ENCODE results near the gene WDR12.
"Not testable (repeated sequence)": the region's sequence is repeated elsewhere in the genome, so short reads cannot be mapped to it uniquely, and the experiment has no call there.

Gene WDR12

DNA sequence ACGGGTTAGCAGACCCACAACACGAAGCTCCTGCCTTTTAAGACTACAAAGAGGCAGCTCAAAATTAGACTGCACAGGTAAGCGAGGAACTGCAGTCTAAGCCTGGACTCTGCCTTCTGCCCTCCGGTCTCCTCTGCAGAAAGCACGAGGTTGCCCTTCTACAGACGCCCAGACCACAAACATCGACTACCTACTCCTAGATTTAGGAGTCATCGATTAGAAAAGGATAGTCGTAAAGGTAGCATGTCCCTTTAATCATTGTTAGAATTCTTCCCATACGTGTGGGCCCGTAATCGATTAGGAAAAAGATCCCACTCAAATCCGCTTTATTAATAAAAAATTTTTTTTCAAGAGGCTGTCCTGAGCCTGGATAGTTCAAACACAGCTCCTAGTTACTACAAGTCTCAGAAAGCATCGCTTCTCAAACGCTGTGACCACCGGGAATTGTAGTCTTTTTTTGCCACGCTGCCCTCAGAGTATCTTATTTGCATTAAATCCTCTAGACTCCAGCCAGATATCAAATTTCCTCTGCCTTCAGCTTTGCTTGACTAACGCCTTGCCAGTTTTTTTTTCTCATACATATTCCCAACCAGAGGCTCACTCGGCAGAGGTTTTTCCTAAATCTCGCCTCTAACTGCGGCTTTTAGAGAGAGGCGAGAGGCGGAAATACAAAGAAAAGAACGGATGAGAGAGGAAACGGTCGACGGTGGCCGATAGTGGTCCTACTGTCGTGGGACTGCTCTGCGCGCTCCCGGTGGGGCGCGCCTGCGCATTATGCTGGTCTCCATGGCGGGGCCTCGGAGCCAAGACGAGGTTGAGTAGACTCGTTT is at the start of gene WDR12, which contains the start of gene CARF:
WDR12 (minus strand) TSS at position 162 of the 830 bp plus-strand sequence. CDS start 197 bp downstream, outside the sequence.
CARF (plus strand) TSS at position 764 of the 830 bp plus-strand sequence. CDS start 29,628 bp downstream, outside the sequence.
- DNase-seq (ENCODE audit: low spot score), result peak; percentile 97

GRCh38 chr2:202960524-202960923 is 49.1 kb upstream of the WDR12 start:
- no peak for DNase-seq (ENCODE audit: low spot score)

DNA sequence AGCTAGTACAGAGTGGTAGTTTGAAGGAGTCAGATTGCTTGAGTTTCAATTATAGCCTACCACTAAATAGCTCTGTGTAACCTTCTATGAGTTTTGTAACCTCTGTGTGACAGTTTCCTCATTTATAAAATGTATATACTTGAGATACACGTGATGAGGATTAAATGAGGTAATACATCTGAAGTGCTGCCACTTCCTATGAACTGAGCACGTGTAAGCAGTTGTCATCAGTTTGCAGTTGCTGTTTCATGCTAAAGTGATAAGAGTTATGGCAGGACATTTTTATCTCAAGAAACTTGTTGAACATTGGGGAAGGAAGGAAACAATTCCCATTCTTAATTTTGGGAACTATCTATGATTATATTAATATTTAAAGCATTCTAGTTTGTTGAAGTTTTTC is 39.1 kb upstream of the WDR12 start:
- DNase-seq (ENCODE audit: low spot score), result no peak

- not testable (repeated sequence) for DNase-seq (ENCODE audit: low spot score)
Measured at GRCh38 chr2:202949333-202949732, 37.9 kb upstream of the WDR12 start.

DNA sequence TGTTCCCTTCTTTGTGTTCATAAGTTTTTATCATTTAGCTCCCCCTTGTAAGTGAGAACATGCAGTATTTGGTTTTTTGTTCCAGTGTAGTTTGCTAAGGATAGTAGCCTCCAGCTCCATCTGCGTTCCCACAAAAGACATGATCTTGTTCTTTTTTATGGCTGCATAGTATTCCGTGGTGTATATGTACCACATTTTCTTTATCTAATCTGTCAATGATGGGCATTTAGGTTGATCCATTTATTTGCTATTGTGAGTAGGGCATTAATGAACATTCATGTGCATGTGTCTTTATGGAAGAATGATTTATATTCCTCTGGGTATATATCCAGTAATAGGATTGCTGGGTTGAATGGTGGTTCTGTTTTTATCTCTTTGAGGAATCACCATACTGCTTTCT is 34.0 kb upstream of the WDR12 start:
- no peak for DNase-seq (ENCODE audit: low spot score)

- DNase-seq (ENCODE audit: low spot score), result no peak
Measured at GRCh38 chr2:202944816-202945215, 33.3 kb upstream of the WDR12 start.

GRCh38 chr2:202944408-202944807 is 32.9 kb upstream of the WDR12 start:
- no peak for DNase-seq (ENCODE audit: low spot score)

DNA sequence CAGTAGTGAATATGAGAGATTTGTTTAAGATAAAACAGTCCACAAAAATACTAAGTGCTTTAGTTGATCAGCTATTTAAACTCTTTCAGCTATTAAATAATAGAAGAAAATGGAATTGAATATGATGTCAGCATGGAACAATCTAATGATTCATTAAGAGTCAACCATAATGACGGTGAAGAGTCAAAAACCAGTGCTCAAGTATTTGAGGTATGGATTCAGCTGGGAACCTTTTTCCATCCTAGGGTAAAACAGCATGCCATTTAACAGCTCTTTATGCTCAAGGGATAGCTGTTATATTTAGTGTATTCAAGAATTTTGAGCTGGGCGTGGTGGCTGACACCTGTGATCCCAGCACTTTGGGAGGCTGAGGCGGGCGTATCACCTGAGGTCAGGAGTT is 30.3 kb upstream of the WDR12 start:
- DNase-seq (ENCODE audit: low spot score), result no peak

DNA sequence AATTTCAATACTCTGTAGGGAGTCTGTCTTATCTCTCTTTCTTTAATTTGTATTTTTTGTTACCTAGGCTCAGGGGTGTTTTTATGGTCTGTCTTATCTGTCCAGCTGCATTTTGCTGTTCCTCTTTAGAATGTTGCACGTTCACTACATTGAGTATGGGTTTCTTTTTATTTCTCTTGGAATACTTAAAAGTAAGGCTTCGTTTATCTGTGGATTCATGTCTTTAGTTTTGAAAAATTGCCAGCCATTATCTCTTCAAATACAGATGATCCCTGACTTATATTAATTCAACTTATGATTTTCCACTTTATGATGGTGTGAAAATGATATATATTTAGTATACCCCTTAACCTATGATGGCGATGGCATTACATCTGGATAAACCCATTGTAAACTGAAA is 27.5 kb upstream of the WDR12 start:
- DNase-seq (ENCODE audit: low spot score), result no peak

DNA sequence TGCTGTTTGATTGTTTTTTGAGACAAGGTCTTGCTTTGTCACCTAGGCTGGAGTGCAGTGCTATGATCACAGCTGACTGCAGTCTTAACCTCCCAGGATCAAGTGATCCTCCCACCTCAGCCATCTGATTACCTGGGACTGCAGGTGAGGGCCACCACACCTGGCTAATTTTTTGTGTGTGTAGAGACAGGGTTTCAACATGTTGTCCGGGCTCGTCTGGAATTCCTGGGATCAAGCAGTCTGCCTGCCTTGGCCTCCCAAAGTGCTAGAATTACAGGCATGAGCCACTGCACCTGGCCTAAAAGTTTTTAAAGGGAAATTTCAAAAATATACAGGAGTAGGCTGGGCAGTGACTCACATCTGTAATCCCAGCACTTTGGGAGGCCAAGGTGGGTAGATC is 23.0 kb upstream of the WDR12 start:
- no peak for DNase-seq (ENCODE audit: low spot score)

GRCh38 chr2:202933958-202934357 is 22.5 kb upstream of the WDR12 start:
- DNase-seq (ENCODE audit: low spot score), result no peak

GRCh38 chr2:202933139-202933510 is 21.7 kb upstream of the WDR12 start:
- DNase-seq (ENCODE audit: low spot score), result no peak

DNA sequence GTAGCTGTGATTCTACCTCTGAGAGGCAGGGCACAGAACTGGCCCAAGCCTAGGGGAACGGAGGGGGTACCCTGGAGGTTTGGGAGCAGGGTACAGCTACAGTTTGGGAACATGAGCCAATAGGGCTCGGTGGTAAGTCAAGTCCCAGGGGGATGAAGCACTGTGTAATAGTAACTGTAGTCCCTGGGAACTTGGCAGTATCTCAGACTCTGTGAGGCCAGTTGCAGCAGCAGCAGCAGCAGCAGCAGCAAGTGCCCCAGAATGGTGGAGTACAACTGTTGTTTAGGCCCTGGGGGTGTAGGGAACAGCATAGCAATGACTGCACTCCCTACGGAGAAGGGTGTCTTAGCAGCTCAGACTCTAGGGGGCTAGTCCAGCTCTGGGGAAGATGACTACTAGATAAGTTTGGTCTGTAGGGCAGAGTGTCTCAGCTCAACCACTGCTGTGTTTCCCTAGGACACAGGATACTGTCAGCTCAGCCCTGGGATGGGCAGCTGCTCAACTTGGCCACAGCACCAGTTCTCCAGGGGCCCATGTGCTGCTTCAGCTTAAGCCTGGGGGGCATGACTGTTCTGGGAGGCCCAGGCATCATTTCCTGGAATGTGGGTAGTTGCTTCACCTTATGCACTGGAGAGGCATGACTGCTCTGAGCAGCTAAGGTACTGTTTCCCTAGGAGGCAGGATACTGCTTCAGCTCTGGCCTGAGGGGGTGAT is 21.1 kb upstream of the WDR12 start:
- no peak for DNase-seq (ENCODE audit: low spot score)

GRCh38 chr2:202918860-202919259 is 7.4 kb upstream of the WDR12 start:
- DNase-seq (ENCODE audit: low spot score), result no peak

GRCh38 chr2:202912342-202913201 is 1.1 kb upstream of the WDR12 start:
- DNase-seq (ENCODE audit: low spot score), result peak; percentile 19

DNA sequence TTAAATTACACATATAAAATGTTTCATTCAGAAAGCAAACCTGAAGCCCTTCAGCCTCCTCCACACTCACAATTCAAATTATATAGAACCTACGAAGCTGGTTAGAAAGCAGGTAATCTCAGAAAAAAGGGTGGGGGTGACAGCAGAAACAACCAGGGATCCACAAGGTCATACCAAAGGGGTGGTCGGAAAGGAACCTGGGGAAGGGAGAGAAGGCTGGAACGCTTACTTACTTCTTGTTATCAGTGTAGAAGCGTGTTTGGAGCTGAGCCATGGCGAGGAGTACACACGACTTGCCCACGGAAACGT is 316 bp downstream of the WDR12 start:
- no peak for DNase-seq (ENCODE audit: low spot score)

GRCh38 chr2:202910698-202911097 is 775 bp downstream of the WDR12 start:
- DNase-seq (ENCODE audit: low spot score), result peak; percentile 3

DNA sequence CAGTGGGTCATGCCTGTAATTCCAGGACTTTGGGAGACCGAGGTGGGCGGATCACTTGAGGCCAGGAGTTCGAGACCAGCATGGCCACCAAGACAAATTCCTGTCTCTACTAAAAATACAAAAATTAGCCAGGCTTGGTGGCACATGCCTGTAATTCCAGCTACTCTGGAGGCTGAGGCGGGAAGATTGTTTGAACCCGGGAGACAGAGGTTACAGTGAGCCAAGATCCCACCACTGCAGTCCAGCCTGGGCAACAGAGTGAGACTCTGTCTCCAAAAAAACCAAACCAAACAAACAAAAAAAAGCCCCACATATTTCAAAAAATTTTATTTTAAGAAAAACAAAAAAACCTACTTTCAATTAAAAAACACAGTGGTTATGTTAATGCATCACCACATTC is 1.2 kb downstream of the WDR12 start:
- not testable (repeated sequence) for DNase-seq (ENCODE audit: low spot score)

GRCh38 chr2:202909394-202910192 is 1.9 kb downstream of the WDR12 start:
- no peak for DNase-seq (ENCODE audit: low spot score)

DNA sequence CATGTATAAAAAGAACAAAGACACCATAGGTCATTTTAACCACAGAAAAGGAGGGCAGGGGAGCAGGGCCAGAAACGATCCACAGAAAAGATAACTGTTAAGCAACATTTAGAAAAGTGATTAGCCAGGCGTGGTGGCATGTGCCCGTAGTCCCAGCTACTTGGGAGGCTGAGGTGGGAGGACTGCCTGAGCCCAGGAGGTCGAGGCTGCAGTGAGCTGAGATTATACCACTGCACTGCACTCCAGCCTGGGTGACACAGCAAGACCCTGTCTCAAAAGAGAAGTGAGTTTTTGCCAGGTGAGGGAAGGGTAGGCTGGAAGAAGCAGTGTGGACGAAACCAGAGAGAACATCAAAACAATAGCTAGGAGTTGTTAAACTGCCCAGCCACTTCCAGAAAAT is 3.3 kb downstream of the WDR12 start:
- DNase-seq (ENCODE audit: low spot score), result no peak

GRCh38 chr2:202905507-202905906 is 6.0 kb downstream of the WDR12 start:
- not testable (repeated sequence) for DNase-seq (ENCODE audit: low spot score)

DNA sequence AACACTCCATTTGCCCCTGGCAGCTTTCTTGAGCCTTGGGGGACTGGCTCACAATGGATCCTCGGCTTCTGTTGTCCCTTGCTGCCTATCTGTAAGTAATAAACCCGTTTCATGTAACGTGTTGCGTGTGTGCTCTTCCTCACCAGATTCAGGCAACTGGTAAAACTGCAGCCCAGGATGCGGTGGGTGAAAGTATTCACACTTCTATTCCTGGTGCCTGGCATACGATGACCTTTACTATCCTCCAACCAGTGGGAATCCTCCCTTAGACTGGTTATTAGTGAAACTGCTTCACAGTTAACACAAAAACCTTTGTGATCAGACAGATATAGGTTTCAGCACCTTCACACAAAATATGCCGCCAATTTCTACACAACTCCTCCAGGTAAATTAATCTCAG is 26.3 kb downstream of the WDR12 start:
- no peak for DNase-seq (ENCODE audit: low spot score)

All from cerebellar cortex (tissue), 1 donor.